DMS 273 treated with DMSO at 0.1 percent for 48 hours (cell line): ENCODE data around the gene PEX14.

Experiments
- DNase-seq: peaks from one replicate; lab custom pipeline; 2025; lab: John Stamatoyannopoulos, UW

Gene PEX14

GRCh38 chr1:10620776-10621175 is 146.0 kb downstream of the PEX14 start:
- DNase-seq = no peak

DNA sequence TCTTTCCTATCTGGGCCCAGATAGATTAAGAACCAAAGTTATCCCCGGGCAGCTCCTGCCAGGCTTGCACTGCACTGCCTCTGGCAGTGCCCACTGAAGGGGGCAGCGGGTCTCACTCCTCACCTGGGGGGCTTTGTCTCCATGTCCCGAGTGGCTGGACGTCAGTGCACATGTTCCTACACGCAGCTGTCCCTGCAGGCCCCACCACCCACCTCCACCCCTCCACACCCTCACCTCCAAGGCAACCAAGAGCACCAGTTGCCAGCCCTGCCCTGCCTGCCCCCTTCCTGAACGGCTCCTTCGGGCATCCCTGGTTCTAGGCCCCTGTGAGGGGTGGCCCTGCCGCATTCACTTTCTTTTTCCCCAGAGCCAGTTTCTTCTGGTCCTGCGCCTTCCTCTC is 147.2 kb downstream of the PEX14 start:
- DNase-seq = no peak

- no peak for DNase-seq
These were observed 148.3 kb downstream of the PEX14 start for GRCh38 chr1:10622910-10623685.

DNA sequence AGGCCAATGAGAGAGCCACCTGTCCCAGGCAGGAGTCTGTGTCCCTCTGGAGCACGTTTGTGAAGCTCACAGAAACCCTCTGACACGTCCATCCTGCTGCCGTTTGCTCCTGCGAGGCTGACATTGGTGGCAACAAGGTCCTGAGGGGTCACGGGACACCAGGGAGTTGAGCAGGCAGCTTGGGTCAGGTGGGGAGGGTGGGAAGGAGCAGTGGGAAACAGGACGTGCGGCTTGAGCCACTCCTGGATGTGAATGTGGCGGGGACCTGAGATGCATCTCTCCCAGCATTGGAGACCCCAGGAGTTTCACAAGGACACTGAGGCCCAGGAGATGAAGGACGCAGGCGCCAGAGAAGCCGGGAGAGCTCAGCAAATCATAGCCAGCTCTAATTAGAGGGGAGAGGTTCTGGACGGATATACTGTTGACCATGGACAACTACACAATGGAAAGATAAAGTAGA is 149.0 kb downstream of the PEX14 start:
- DNase-seq = no peak

- no peak for DNase-seq
These were observed 149.7 kb downstream of the PEX14 start for GRCh38 chr1:10624256-10625050.

DNA sequence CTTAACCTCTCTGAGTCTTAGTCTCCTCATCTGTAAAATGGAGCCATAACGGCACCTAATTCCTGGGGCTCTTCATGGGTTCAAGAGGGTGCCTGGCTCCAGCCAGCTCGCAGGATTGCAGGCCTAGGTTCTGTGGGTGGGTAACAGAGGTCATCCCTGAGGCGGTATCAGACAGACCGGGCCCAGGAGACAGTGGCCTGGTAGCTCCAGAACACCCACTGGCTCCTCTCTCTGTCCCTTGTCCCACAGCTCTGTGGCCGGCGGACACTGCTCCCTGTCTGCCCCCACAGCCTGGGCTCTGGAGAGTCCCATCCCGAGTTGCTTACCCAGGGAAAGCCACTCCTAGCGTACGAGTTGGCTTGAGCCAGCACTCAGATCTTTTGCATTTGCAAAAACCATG is 150.3 kb downstream of the PEX14 start:
- no peak for DNase-seq

DNA sequence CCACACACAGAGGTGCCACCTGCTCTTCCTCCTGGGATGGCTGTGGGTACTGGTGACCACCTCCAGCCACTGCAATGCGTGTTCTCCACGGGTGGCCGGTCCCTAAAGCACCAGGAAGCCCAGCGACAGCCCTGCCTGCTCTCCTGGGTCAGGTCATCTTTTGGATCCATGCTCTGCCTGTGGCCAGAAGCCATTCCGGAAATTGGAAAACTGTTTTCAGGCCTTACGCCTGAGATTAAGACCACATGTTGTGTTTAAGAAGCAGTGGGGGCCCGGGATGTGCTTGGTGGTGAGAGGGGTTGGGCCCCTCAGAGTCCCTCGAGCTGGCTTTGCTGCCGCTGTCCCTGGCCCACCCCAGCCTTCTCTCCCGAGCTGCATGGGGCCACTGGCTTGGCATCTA is 150.8 kb downstream of the PEX14 start:
- no peak for DNase-seq

GRCh38 chr1:10626131-10626731 is 151.5 kb downstream of the PEX14 start:
- DNase-seq = peak; percentile 88

DNA sequence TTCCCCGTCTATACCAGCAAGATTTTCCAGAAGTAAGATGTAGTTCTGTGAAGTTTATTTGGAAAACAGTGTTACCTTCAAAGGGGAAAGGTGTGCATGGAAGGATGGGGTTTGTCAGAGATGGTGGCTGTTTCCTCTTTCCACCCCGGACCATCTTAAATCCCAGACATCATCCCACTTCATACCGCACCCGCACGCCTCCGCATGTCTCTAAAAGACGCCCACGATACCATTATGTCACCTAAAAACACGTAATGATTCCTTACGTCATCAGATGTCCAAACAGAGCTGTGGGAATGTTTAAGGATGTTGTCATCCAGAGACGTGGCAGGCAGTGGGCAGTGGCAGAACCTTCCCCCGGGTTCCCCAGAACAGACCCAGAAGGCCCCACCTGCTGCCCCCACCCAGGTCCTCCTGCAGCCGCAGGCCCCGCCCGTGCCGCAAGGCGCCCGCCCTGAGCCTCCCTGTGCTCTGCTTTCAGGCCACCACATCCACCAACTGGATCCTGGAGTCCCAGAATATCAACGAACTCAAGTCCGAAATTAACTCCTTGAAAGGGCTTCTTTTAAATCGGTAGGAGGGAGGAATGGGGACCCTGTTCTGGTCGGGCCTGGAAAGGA is 152.2 kb downstream of the PEX14 start:
- DNase-seq = no peak

GRCh38 chr1:10628685-10629084 is 153.9 kb downstream of the PEX14 start:
- no peak for DNase-seq

- no peak for DNase-seq
These were observed 154.5 kb downstream of the PEX14 start for GRCh38 chr1:10629091-10629815.

DNA sequence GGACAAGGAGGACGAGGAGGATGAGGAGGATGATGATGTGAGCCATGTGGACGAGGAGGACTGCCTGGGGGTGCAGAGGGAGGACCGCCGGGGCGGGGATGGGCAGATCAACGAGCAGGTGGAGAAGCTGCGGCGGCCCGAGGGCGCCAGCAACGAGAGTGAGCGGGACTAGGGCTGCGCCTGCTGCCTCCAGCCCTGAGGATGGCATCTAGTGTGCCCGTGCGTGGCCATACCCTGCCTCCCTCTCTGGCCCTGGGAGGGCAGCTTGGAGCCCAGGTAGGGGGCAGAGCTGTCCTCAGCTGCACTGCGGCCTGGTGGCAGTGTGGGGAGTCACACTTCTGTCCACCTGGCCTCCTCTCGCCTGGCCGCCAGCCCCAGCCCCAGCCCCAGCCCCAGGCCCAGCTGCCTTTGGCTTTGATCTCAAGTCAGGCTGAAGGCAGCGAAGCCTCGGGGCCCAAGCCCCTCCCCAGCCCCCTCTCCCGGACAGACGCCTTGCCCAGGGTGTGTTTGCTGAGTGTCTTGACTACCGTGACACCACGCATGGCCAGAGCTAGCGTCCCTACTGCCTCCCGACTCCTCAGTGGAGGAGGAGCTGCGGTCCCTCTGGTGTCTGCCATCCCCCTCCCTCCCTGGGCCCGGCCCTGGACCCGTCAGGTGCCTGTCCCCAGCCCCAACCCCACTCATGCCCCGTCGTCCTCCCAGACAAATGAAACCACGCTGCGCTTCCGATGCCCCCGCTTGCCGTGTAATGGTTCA is 155.2 kb downstream of the PEX14 start:
- no peak for DNase-seq

GRCh38 chr1:10630661-10631120 is 155.9 kb downstream of the PEX14 start:
- no peak for DNase-seq

DNA sequence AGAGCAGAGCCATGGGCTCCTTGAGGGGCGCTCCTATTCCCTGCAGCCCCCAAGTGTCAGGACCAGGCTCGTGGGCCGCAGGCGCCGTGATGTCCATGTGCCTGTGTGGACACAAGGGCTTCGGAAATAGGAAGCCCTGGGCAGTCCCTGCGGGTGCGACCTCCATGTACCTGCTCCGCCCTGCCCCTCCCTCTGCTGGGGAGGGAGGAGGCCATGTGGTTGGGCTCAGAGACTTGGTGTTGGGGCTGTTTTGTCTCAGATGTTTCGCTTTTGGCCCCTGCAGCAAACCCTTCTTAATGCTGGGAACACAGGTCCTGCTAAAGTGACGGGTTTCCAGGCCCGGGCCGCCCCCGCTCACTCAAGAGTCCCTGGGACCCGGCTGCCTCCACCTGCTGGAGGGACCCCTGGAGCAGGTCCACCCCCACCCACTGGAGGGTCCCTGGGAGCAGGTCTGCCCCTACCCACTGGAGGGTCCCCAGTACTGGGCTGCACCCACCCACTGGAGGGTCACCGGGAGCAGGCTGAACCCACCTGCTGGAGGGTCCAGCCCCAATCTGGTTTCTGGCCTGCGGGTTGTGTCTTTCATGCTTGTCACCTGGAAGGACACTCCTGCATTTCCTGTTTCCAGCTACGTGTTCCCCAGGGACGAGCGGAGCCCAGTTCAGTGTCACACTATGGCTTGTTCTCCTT is 156.5 kb downstream of the PEX14 start:
- DNase-seq = no peak

GRCh38 chr1:10631811-10632593 is 157.3 kb downstream of the PEX14 start:
- DNase-seq = no peak

DNA sequence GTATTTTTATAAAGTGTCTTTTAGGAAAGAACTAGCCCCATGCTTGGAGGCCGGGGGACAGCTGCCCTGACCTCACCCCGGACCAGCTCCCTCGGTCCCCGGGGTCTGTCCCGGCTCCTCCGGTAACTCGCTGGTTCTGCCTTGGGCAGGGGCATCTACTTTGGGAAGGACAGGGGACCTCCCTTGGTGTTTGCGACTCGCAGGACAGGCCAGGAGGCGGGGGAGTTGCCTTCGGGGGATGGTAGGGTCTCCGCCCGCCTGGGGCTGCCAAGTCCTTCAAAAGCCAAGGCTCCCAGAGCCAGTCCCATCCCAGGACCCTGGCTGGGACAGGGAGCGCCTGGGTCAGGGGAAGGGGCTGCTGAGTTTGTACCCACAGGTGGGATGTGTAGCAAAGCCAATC is 157.9 kb downstream of the PEX14 start:
- no peak for DNase-seq

GRCh38 chr1:10633416-10633815 is 158.7 kb downstream of the PEX14 start:
- no peak for DNase-seq

- DNase-seq = no peak
These were observed 159.3 kb downstream of the PEX14 start for GRCh38 chr1:10634075-10634427.

- no peak for DNase-seq
These were observed 159.8 kb downstream of the PEX14 start for GRCh38 chr1:10634428-10635084.
